B cell (primary cell): ENCODE measurements around the gene WNT16. TPM values are rescaled to one million over a fixed set of nuclear protein-coding genes. Genes with fewer than 3 reads are reported as not detected.
A peak's percentile ranks its signal among the peaks of the same experiment; 100 is the strongest.

ENCODE experiments used
- ATAC-seq: fragments of 200-7000 bp; cut with Tn5 transposase; one replicate; pipeline ENCODE4 v1.10.0; 2021; ENCODE audit warnings: low read depth, mild to moderate bottlenecking, moderate number of reproducible peaks, moderate library complexity
- CTCF ChIA-PET: fragments of 350-600 bp; sonication (Branson Sonifier 250); formaldehyde crosslinking; loops from one replicate; lab custom pipeline; 2021; ENCODE audit warnings: antibody characterized with exemption, inconsistent platforms; lab: Charles Lee
- POLR2A ChIA-PET: fragments of 350-600 bp; sonication (Branson Sonifier 250); formaldehyde crosslinking; loops from one replicate; lab custom pipeline; 2021; ENCODE audit warnings: antibody characterized with exemption; lab: Charles Lee
- DNase-seq: peaks from one replicate; pipeline ENCODE4 v3.0.0; 2013
- H2AFZ ChIP-seq: 2 replicates; pipeline ENCODE4 v1.6.1; 2012; ENCODE audit warnings: mild to moderate bottlenecking, low read depth, low read length; ENCODE audit not compliant: insufficient read depth, poor library complexity, severe bottlenecking
- H3K27ac ChIP-seq, 2 donors: 1 replicate in 1 of 2; 2 replicates in 1 of 2; pipeline ENCODE4 v1.5.1; 2012 to 2013; ENCODE audit warnings: low read length in 2 of 2, mild to moderate bottlenecking in 2 of 2, moderate library complexity in 1 of 2
- H3K27me3 ChIP-seq, 4 experiments: fragments of 200-600 bp in 1 of 4; sonication (generic) in 1 of 4; replicated peaks in 1 of 4; 1 replicate in 2 of 4; 2 replicates in 2 of 4; pipeline versions ENCODE4 v1.6.1 to v1.7.0; 2013 to 2016; ENCODE audit warnings: low read length in 3 of 4, mild to moderate bottlenecking in 2 of 4, mixed read lengths in 1 of 4, moderate library complexity in 1 of 4; ENCODE audit not compliant: insufficient read depth in 4 of 4, control insufficient read depth in 3 of 4; ENCODE audit errors: control extremely low read depth in 1 of 4
- H3K36me3 ChIP-seq, 2 experiments: replicated peaks in 1 of 2; 1 replicate in 1 of 2; 2 replicates in 1 of 2; pipeline versions ENCODE4 v1.6.1 to v1.7.1; 2013; ENCODE audit warnings: low read length in 1 of 2; ENCODE audit not compliant: insufficient read depth in 2 of 2, control insufficient read depth in 1 of 2; ENCODE audit errors: control extremely low read depth in 1 of 2, extremely low read depth in 1 of 2
- H3K4me1 ChIP-seq, 2 donors: fragments of 200-600 bp in 1 of 2; sonication (generic) in 1 of 2; 1 replicate in 1 of 2; 2 replicates in 1 of 2; pipeline versions ENCODE4 v1.5.1 to v1.6.1; 2013 to 2017; ENCODE audit warnings: low read length in 2 of 2; ENCODE audit not compliant: control insufficient read depth in 2 of 2, insufficient read depth in 2 of 2
- H3K4me2 ChIP-seq: replicated peaks from 2 replicates; pipeline ENCODE3; 2012; ENCODE audit warnings: mild to moderate bottlenecking, low read depth, low read length; ENCODE audit not compliant: poor library complexity, severe bottlenecking
- H3K4me3 ChIP-seq, 5 experiments: fragments of 200-600 bp in 1 of 5; sonication (generic) in 1 of 5; 1 replicate in 3 of 5; 2 replicates in 2 of 5; pipeline versions ENCODE4 v1.5.1 to v1.7.0; 2011 to 2016; ENCODE audit warnings: low read length in 4 of 5, mild to moderate bottlenecking in 4 of 5, low read depth in 2 of 5, control low read depth in 1 of 5, moderate library complexity in 1 of 5; ENCODE audit not compliant: insufficient read depth in 1 of 5; ENCODE audit errors: control extremely low read depth in 1 of 5, extremely low read depth in 1 of 5
- H3K79me2 ChIP-seq: fragments of 200-600 bp; sonication (generic); one replicate; pipeline ENCODE4 v1.6.0; 2016; ENCODE audit warnings: low read length; ENCODE audit not compliant: control insufficient read depth, insufficient read depth
- H3K9ac ChIP-seq: fragments of 200-600 bp; sonication (generic); 2 replicates; pipeline ENCODE4 v1.6.1; 2017; ENCODE audit warnings: mild to moderate bottlenecking, low read length, moderate library complexity
- H3K9me3 ChIP-seq, 3 donors: one replicate each; pipeline versions ENCODE4 v1.6.1 to v1.7.1; 2013; ENCODE audit warnings: low read length in 2 of 3; ENCODE audit not compliant: control insufficient read depth in 2 of 3, insufficient read depth in 1 of 3; ENCODE audit errors: control extremely low read depth in 1 of 3
- H4K20me1 ChIP-seq: 2 replicates; pipeline ENCODE4 v1.6.0; 2012; ENCODE audit warnings: mild to moderate bottlenecking, low read length; ENCODE audit not compliant: insufficient read depth, control insufficient read depth, poor library complexity, severe bottlenecking
- H3K27ac Mint-ChIP-seq: one replicate; pipeline ENCODE4 v1.8.0; 2021; ENCODE audit warnings: mixed read lengths
- H3K27me3 Mint-ChIP-seq: one replicate; pipeline ENCODE4 v1.8.0; 2021; ENCODE audit warnings: mixed read lengths
- H3K4me1 Mint-ChIP-seq: one replicate; pipeline ENCODE4 v1.8.0; 2021; ENCODE audit warnings: mixed read lengths
- H3K4me3 Mint-ChIP-seq: one replicate; pipeline ENCODE4 v1.8.0; 2021; ENCODE audit warnings: mixed read lengths
- H3K9me3 Mint-ChIP-seq: one replicate; pipeline ENCODE4 v1.8.0; 2022; ENCODE audit warnings: mixed read lengths; ENCODE audit not compliant: insufficient read depth
- CTCF ChIP-seq: fragments of 200-600 bp; IDR thresholded peaks from one replicate; pipeline ENCODE4 v1.8.0; 2022; ENCODE audit warnings: antibody characterized with exemption, mild to moderate bottlenecking
- EZH2 ChIP-seq: IDR thresholded peaks from 2 replicates; pipeline ENCODE4 v1.6.1; 2012; ENCODE audit warnings: borderline replicate concordance, low read depth, mild to moderate bottlenecking, moderate library complexity, low read length; ENCODE audit not compliant: insufficient read depth, poor library complexity, severe bottlenecking
- WGBS: methylation state at CpG from one replicate; pipeline ENCODE4 v1.1.5; 2013; ENCODE audit warnings: missing lambda C conversion rate; ENCODE audit not compliant: insufficient coverage; 5-methylcytosine and 5-hydroxymethylcytosine counted together
- intact Hi-C: fragments of 100-400 bp; cut with micrococcal nuclease; formaldehyde crosslinking; loops from one replicate; pipeline ENCODE4 v1.10.0; 2022
- polyA plus RNA-seq: library from polyadenylated mRNA; depleted of rRNA; stranded (reverse); fragments of >200 nt; gene quantifications from 2 replicates; pipeline ENCODE4 v1.2.3, GENCODE V29; 2012
- total RNA-seq, 2 donors: library from RNA; stranded (reverse); fragments of 120-200 nt in 1 of 2; gene quantifications; 1 replicate in 1 of 2; 2 replicates in 1 of 2; pipeline versions ENCODE4 v1.2.3 to v1.2.4, GENCODE V29; 2013 to 2022

WNT16 gene
- total and polyA plus RNA-seq, 2 donors (not counting 1 experiment from before 2014, with no cell fraction given): 4.2 to 6.9 TPM

- DNase-seq (no peak), ATAC-seq (no peak)
- no peak overlapping the region for H3K4me3 Mint-ChIP-seq
- no peak overlapping the region for H3K27ac ChIP-seq
- H3K4me2 ChIP-seq: no peak overlapping the region
- H3K27ac Mint-ChIP-seq: peak overlapping the region; percentile 32
- no peak overlapping the region for H3K9ac ChIP-seq
- no peak overlapping the region for H2AFZ ChIP-seq
- H3K4me3 ChIP-seq: no peak overlapping the region
- no peaks in the 10 kb centered on the region for H3K4me1 ChIP-seq
- no peaks in the 10 kb centered on the region for H3K27me3 Mint-ChIP-seq
- no CpG with 5 or more reads among the region's 2 CpGs for WGBS
- H3K79me2 ChIP-seq: no peaks in the 10 kb centered on the region
- no peaks in the 10 kb centered on the region for H3K9me3 Mint-ChIP-seq
- peaks cover 6% of the 10 kb centered on the region for H4K20me1 ChIP-seq
- H3K36me3 ChIP-seq: peaks cover 16 to 91% of the 10 kb centered on the region in 2 experiments
- ChIA-PET POLR2A (no interaction called here), CTCF (interaction anchor here (2.0 to 5.4 kb wide), 2 partner anchors 12 to 192 kb away, joined by 8 to 30 read pairs; no protein-coding TSS in a partner anchor)
- TF ChIP-seq EZH2 (no peak), CTCF (no peak)
- peaks cover 8% of the 10 kb centered on the region for H3K4me1 Mint-ChIP-seq
- intact Hi-C loops: no loop called here
- no peaks in the 10 kb centered on the region for H3K27me3 ChIP-seq
- no peaks in the 10 kb centered on the region for H3K9me3 ChIP-seq
Observed at GRCh38 chr7:121355574-121355973, 26.8 kb downstream of the WNT16 start.

GRCh38 chr7:121360564-121360963, 31.8 kb downstream of the WNT16 start:
- no peak for ATAC-seq
- H3K9me3 Mint-ChIP-seq: no peaks in the 10 kb centered on the region
- H3K27ac Mint-ChIP-seq: no peak overlapping the region
- H3K27me3 ChIP-seq: no peaks in the 10 kb centered on the region
- H3K79me2 ChIP-seq: peaks cover 13% of the 10 kb centered on the region
- no CpG with 5 or more reads among the region's 5 CpGs for WGBS
- CTCF ChIA-PET: interaction anchor here (1.2 to 3.8 kb wide), 4 partner anchors 23 to 187 kb away, joined by 3 to 17 read pairs (median 9); partner anchors contain the start of gene FAM3C
- no peak overlapping the region for H3K4me3 ChIP-seq
- no peak for DNase-seq
- no peak overlapping the region for H2AFZ ChIP-seq
- no peaks in the 10 kb centered on the region for H3K9me3 ChIP-seq
- H3K36me3 ChIP-seq: peaks cover 15 to 88% of the 10 kb centered on the region in 2 experiments
- H3K27ac ChIP-seq: peak overlapping the region in 1 of 2 donors; percentile 11
- peaks cover 6% of the 10 kb centered on the region for H4K20me1 ChIP-seq
- no peaks in the 10 kb centered on the region for H3K4me1 ChIP-seq
- H3K4me2 ChIP-seq: no peak overlapping the region
- intact Hi-C loops: loop anchor here (10.0 kb wide), 1 partner anchor 236 kb away; no protein-coding TSS in a partner anchor
- H3K9ac ChIP-seq: no peak overlapping the region
- no peak overlapping the region for H3K4me3 Mint-ChIP-seq
- POLR2A ChIA-PET: no interaction called here
- H3K4me1 Mint-ChIP-seq: no peaks in the 10 kb centered on the region
- no peaks in the 10 kb centered on the region for H3K27me3 Mint-ChIP-seq
- no peak for TF ChIP-seq EZH2
- no peak for TF ChIP-seq CTCF
